OCI-LY7 (cell line): Measurements from ENCODE around the gene MISP. TPM values are rescaled to one million over a fixed set of nuclear protein-coding genes. Genes with fewer than 3 reads are reported as not detected.
"Not testable (repeated sequence)": the region's sequence is repeated elsewhere in the genome, so short reads cannot be mapped to it uniquely, and the experiment has no call there.

ENCODE experiments used
- Bru-seq: library from RNA; stranded (reverse); fragments of 400-500 nt; gene quantifications from one replicate; lab custom pipeline; 2021; lab: Mats Ljungman, UMichigan
- BruChase-seq, 2 experiments: library from RNA; stranded (reverse); fragments of 400-500 nt; gene quantifications; one replicate each; lab custom pipeline; 2021; lab: Mats Ljungman, UMichigan
- BruUV-seq: library from RNA; stranded (reverse); fragments of 400-500 nt; replicated peaks from 2 replicates; lab custom pipeline; 2021; lab: Mats Ljungman, UMichigan
- CTCF ChIA-PET: fragments of 300-600 bp; sonication (Branson Sonifier 250); formaldehyde crosslinking; loops from one replicate; lab custom pipeline; 2022; ENCODE audit warnings: antibody characterized with exemption; ENCODE audit not compliant: unreplicated experiment; lab: Charles Lee
- POLR2A ChIA-PET: fragments of 300-600 bp; sonication (Branson Sonifier 250); formaldehyde crosslinking; loops from one replicate; lab custom pipeline; 2022; ENCODE audit warnings: antibody characterized with exemption; lab: Charles Lee
- DNase-seq: peaks from one replicate; pipeline ENCODE4 v3.0.0-alpha.2; 2015; ENCODE audit warnings: low spot score
- H2AFZ ChIP-seq: fragments of 200-600 bp; sonication (generic), shearing (Covaris generic); 2 replicates; pipeline ENCODE4 v1.6.1; 2014; ENCODE audit warnings: mild to moderate bottlenecking, antibody characterized with exemption, low read length, moderate library complexity
- H3K27ac ChIP-seq: fragments of 200-600 bp; sonication (generic); 2 replicates; pipeline ENCODE4 v1.5.1; 2014; ENCODE audit warnings: mixed run types, low read depth, mild to moderate bottlenecking, moderate library complexity, low read length, inconsistent platforms; ENCODE audit not compliant: poor library complexity, severe bottlenecking
- H3K36me3 ChIP-seq: fragments of 200-600 bp; sonication (generic); 2 replicates; pipeline ENCODE4 v1.6.1; 2014; ENCODE audit warnings: mild to moderate bottlenecking, antibody characterized with exemption, low read length, moderate library complexity, mixed read lengths; ENCODE audit not compliant: insufficient read depth
- H3K4me1 ChIP-seq: fragments of 200-600 bp; sonication (generic); 2 replicates; pipeline ENCODE4 v1.5.1; 2014; ENCODE audit warnings: mild to moderate bottlenecking, low read length; ENCODE audit not compliant: insufficient read depth, poor library complexity, severe bottlenecking
- H3K4me2 ChIP-seq: fragments of 200-600 bp; sonication (generic); 2 replicates; pipeline ENCODE4 v1.6.1; 2014; ENCODE audit warnings: mild to moderate bottlenecking, low read length
- H3K4me3 ChIP-seq: fragments of 200-600 bp; sonication (generic); 2 replicates; pipeline ENCODE4 v1.5.1; 2014; ENCODE audit warnings: mild to moderate bottlenecking, low read depth, low read length; ENCODE audit not compliant: poor library complexity, severe bottlenecking
- H3K79me2 ChIP-seq: fragments of 200-600 bp; sonication (generic); 2 replicates; pipeline ENCODE4 v1.6.1; 2016; ENCODE audit warnings: low read depth, mild to moderate bottlenecking, low read length, moderate library complexity, mixed read lengths; ENCODE audit not compliant: insufficient read depth
- H3K9me2 ChIP-seq: fragments of 200-600 bp; sonication (generic); 2 replicates; pipeline ENCODE4 v1.6.1; 2016; ENCODE audit warnings: mild to moderate bottlenecking, low read length, mixed read lengths; ENCODE audit not compliant: insufficient read depth
- H3K9me3 ChIP-seq: fragments of 200-600 bp; sonication (generic); 2 replicates; pipeline ENCODE4 v1.6.1; 2014; ENCODE audit warnings: mild to moderate bottlenecking, mixed run types, low read length, mixed read lengths
- H4K20me1 ChIP-seq: fragments of 200-600 bp; sonication (generic); 2 replicates; pipeline ENCODE4 v1.6.1; 2014; ENCODE audit warnings: mild to moderate bottlenecking, antibody characterized with exemption, low read length, moderate library complexity, mixed read lengths; ENCODE audit not compliant: insufficient read depth
- EZH2phosphoT487 ChIP-seq: fragments of 200-600 bp; sonication (generic); IDR thresholded peaks from 2 replicates; pipeline ENCODE4 v1.6.1; 2018; ENCODE audit warnings: low read depth, borderline replicate concordance, mild to moderate bottlenecking, mixed run types, antibody characterized with exemption, low read length, moderate library complexity, mixed read lengths
- intact Hi-C: fragments of 100-400 bp; cut with micrococcal nuclease; formaldehyde crosslinking; loops from one replicate; pipeline ENCODE4 v1.10.0; 2022; ENCODE audit not compliant: unreplicated experiment
- long read RNA-seq: library from polyadenylated mRNA; stranded (forward); transcript quantifications from one replicate; pipeline ENCODE4 v2.0.0, GENCODE V29; 2022
- total RNA-seq, 2 experiments: library from RNA; depleted of rRNA in 1 of 2; stranded (reverse); fragments of >200 nt in 1 of 2; shearing (Covaris generic) in 1 of 2; gene quantifications; 2 replicates each; pipeline ENCODE4 v1.2.3, GENCODE V29; 2014 to 2022
- TF ChIP-seq, protein P1 (sequence below): fragments of 200-600 bp; sonication (generic); conservative IDR thresholded peaks from 2 replicates; pipeline ENCODE4 v1.5.1; 2014; ENCODE audit warnings: mild to moderate bottlenecking, antibody characterized with exemption, low read length, moderate library complexity, mixed read lengths

MISP gene, protein sequence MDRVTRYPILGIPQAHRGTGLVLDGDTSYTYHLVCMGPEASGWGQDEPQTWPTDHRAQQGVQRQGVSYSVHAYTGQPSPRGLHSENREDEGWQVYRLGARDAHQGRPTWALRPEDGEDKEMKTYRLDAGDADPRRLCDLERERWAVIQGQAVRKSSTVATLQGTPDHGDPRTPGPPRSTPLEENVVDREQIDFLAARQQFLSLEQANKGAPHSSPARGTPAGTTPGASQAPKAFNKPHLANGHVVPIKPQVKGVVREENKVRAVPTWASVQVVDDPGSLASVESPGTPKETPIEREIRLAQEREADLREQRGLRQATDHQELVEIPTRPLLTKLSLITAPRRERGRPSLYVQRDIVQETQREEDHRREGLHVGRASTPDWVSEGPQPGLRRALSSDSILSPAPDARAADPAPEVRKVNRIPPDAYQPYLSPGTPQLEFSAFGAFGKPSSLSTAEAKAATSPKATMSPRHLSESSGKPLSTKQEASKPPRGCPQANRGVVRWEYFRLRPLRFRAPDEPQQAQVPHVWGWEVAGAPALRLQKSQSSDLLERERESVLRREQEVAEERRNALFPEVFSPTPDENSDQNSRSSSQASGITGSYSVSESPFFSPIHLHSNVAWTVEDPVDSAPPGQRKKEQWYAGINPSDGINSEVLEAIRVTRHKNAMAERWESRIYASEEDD
- not detected in 2 replicates for total RNA-seq (2014; rRNA removed; shearing (Covaris generic))
- 0.23 TPM in 1 of 2 replicates, not detected in the other for total RNA-seq (2022)
- percentile 14 among the genes with signal in this experiment for Bru-seq, nascent RNA
- percentile 12 among the genes with signal in this experiment for BruChase-seq, experiment 1, labeled RNA remaining after a 6-hour chase
- BruChase-seq, experiment 2, labeled RNA remaining after a 2-hour chase: percentile 20 among the genes with signal in this experiment
- long read RNA-seq: 0 reads

DNA sequence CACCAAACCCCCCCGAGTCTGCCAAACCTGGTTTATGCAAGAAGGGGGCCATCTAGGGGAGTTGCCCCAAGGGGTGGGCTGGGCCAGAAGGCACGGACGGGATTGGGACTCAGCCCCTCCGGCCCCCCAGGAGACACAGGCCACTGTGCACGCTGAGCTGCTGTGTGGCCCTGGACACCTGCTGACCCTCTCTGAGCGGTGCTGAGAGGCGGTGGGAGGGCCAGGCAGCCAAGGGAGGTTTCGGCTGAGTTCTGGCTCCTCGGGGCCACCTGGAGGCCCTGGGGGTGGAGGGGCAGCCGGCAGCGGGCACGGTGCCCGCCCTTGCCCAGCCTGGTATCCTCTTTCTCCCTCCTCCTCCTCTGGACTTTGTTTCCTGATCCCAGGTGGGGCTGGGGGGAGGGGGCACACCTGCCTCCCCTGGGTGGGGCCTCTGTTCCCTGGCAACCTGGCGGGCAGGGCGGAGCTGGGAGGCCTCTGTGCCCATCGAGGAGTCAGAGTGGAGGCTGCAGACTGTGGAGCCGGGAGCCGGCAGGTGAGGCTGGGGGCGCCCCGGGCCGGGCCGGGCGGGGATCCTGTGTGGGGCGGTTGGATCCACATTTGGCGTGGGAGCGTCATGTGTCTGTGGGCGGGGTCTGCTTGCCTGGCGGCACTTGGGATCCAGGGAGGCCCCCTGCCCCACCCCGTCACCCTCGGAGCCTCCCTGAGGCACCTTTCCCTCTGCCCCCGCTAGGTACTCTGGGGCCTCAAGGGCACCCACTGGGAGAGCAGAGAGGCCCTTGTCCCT lies at the start of gene MISP:
MISP (plus strand) TSS at position 473 of the 784 bp plus-strand sequence. CDS start 5,835 bp downstream, outside the sequence.
- Histone ChIP-seq H2AFZ (no peak within 1 kb of the TSS), H3K4me1 (no peaks in the 10 kb centered on the region), H3K27ac (no peak within 1 kb of the TSS), H4K20me1 (no peaks in the 10 kb centered on the region), H3K4me2 (no peak within 1 kb of the TSS), H3K9me2 (no peaks in the 10 kb centered on the region), H3K79me2 (no peaks in the 10 kb centered on the region), H3K9me3 (no peaks in the 10 kb centered on the region), H3K4me3 (no peak within 1 kb of the TSS), H3K36me3 (no peaks in the 10 kb centered on the region)
- CTCF ChIA-PET: no interaction called here
- intact Hi-C loops: no loop called here
- POLR2A ChIA-PET: interaction anchor here (0.7 kb wide), 1 partner anchor 212 kb away, joined by 4 read pairs; no protein-coding TSS in a partner anchor
- TF ChIP-seq, protein P1, sequence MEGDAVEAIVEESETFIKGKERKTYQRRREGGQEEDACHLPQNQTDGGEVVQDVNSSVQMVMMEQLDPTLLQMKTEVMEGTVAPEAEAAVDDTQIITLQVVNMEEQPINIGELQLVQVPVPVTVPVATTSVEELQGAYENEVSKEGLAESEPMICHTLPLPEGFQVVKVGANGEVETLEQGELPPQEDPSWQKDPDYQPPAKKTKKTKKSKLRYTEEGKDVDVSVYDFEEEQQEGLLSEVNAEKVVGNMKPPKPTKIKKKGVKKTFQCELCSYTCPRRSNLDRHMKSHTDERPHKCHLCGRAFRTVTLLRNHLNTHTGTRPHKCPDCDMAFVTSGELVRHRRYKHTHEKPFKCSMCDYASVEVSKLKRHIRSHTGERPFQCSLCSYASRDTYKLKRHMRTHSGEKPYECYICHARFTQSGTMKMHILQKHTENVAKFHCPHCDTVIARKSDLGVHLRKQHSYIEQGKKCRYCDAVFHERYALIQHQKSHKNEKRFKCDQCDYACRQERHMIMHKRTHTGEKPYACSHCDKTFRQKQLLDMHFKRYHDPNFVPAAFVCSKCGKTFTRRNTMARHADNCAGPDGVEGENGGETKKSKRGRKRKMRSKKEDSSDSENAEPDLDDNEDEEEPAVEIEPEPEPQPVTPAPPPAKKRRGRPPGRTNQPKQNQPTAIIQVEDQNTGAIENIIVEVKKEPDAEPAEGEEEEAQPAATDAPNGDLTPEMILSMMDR: no peak
- TF ChIP-seq EZH2phosphoT487: no peak
- no TSS peak for BruUV-seq
- DNase-seq: no peak

DNA sequence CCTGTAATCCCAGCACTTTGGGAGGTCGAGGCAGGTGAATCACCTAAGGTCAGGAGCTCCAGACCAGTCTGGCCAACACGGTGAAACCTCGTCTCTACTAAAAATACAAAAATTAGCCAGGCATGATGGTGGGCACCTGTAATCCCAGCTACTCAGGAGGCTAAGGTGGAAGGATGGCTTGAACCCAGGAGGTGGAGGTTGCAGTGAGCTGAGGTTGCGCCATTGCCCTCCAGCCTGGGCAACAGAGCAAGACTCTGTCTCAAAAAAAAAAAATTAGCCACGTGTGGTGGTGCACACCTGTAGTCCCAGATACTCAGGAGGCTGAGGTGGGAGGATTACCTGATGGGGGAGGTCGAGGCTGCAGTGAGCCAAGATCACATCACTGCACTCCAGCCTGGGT lies 48.1 kb upstream of the MISP start:
- H3K79me2 ChIP-seq, H3K36me3 ChIP-seq, H3K27ac ChIP-seq, H3K9me2 ChIP-seq, H4K20me1 ChIP-seq, H3K4me3 ChIP-seq, H3K4me2 ChIP-seq, H3K9me3 ChIP-seq, DNase-seq, CTCF ChIA-PET, BruUV-seq, intact Hi-C loops: not testable (repeated sequence)
- POLR2A ChIA-PET: interaction anchor here (0.7 to 1.1 kb wide), 2 partner anchors 22 to 273 kb away, joined by 4 read pairs; no protein-coding TSS in a partner anchor
- peaks cover 13% of the 10 kb centered on the region for H3K4me1 ChIP-seq
- H2AFZ ChIP-seq: 0 out of 2 replicates have a peak overlapping the region, but pooled peaks have one; percentile 70
